ENCODE measurements around the gene DDX1. TPM values are rescaled to one million over a fixed set of nuclear protein-coding genes. Genes with fewer than 3 reads are reported as not detected.

DDX1 gene
- total RNA-seq, 4 donors from 2014 or later: 40.0 to 90.0 (median 52.4) TPM

GRCh38 chr2:15660491-15661294 lies 69.0 kb downstream of the DDX1 start:
- Histone ChIP-seq H3K27me3 (no peaks in the 10 kb centered on the region), H3K36me3 (no peaks in the 10 kb centered on the region), H3K27ac (no peak overlapping the region), H3K9me3 (no peaks in the 10 kb centered on the region), H3K4me1 (peaks cover 0 to 6% (median 0%) of the 10 kb centered on the region in 4 donors), H3K4me3 (no peak overlapping the region)
- TF ChIP-seq CTCF (IDR thresholded peaks at IDR 0.05) (no peak), POLR2A (IDR thresholded peaks at IDR 0.05) (no peak)
- no peak for DNase-seq

GRCh38 chr2:15661295-15661569 lies 69.6 kb downstream of the DDX1 start:
- Histone ChIP-seq H3K27ac (no peak overlapping the region), H3K9me3 (no peaks in the 10 kb centered on the region), H3K4me3 (no peak overlapping the region), H3K36me3 (no peaks in the 10 kb centered on the region), H3K27me3 (no peaks in the 10 kb centered on the region), H3K4me1 (peaks cover 0 to 9% (median 0%) of the 10 kb centered on the region in 4 donors)
- TF ChIP-seq CTCF (IDR thresholded peaks at IDR 0.05): no peak
- no peak for TF ChIP-seq POLR2A (IDR thresholded peaks at IDR 0.05)
- DNase-seq: no peak

GRCh38 chr2:15662026-15662425 lies 70.4 kb downstream of the DDX1 start:
- Histone ChIP-seq H3K27ac (no peak overlapping the region), H3K4me1 (peaks cover 0 to 9% (median 0%) of the 10 kb centered on the region in 4 donors), H3K9me3 (no peaks in the 10 kb centered on the region), H3K4me3 (no peak overlapping the region), H3K27me3 (no peaks in the 10 kb centered on the region), H3K36me3 (no peaks in the 10 kb centered on the region)
- TF ChIP-seq POLR2A (IDR thresholded peaks at IDR 0.05) (no peak), CTCF (IDR thresholded peaks at IDR 0.05) (no peak)
- DNase-seq: no peak

GRCh38 chr2:15662579-15662978 lies 70.9 kb downstream of the DDX1 start:
- no peak for DNase-seq
- H3K4me1 ChIP-seq: peaks cover 0 to 9% (median 0%) of the 10 kb centered on the region in 4 donors
- no peaks in the 10 kb centered on the region for H3K9me3 ChIP-seq
- TF ChIP-seq POLR2A (IDR thresholded peaks at IDR 0.05) (no peak), CTCF (IDR thresholded peaks at IDR 0.05) (no peak)
- no peaks in the 10 kb centered on the region for H3K36me3 ChIP-seq
- H3K27ac ChIP-seq: no peak overlapping the region
- H3K4me3 ChIP-seq: no peak overlapping the region
- H3K27me3 ChIP-seq: no peaks in the 10 kb centered on the region

GRCh38 chr2:15663802-15664201 lies 72.1 kb downstream of the DDX1 start:
- no peak for DNase-seq
- H3K4me1 ChIP-seq: peaks cover 0 to 9% (median 0%) of the 10 kb centered on the region in 4 donors
- no peaks in the 10 kb centered on the region for H3K36me3 ChIP-seq
- no peak overlapping the region for H3K27ac ChIP-seq
- no peak for TF ChIP-seq POLR2A (IDR thresholded peaks at IDR 0.05)
- TF ChIP-seq CTCF (IDR thresholded peaks at IDR 0.05): no peak
- no peak overlapping the region for H3K4me3 ChIP-seq
- H3K27me3 ChIP-seq: no peaks in the 10 kb centered on the region
- no peaks in the 10 kb centered on the region for H3K9me3 ChIP-seq
